Trophoblast cell (in vitro differentiated cells and primary cell): ENCODE results near the gene NLRP8. TPM values are rescaled to one million over a fixed set of nuclear protein-coding genes. Genes with fewer than 3 reads are reported as not detected.

ENCODE experiments used
- DNase-seq, 2 donors: peaks; one replicate each; pipeline ENCODE4 v3.0.0-alpha.2; 2016
- H2AFZ ChIP-seq: 2 replicates; pipeline ENCODE4 v1.6.1; 2013; ENCODE audit warnings: low read length, moderate library complexity, mild to moderate bottlenecking; ENCODE audit not compliant: insufficient read depth, poor library complexity
- H2AK5ac ChIP-seq: 2 replicates; pipeline ENCODE4 v1.6.1; 2013; ENCODE audit warnings: mild to moderate bottlenecking, low read length
- H2BK120ac ChIP-seq: 2 replicates; pipeline ENCODE4 v1.6.1; 2013; ENCODE audit warnings: low read length, mild to moderate bottlenecking, moderate library complexity; ENCODE audit not compliant: insufficient read depth, poor library complexity
- H2BK12ac ChIP-seq: 2 replicates; pipeline ENCODE4 v1.6.1; 2013; ENCODE audit warnings: mild to moderate bottlenecking, low read length, moderate library complexity
- H2BK5ac ChIP-seq: 2 replicates; pipeline ENCODE4 v1.6.1; 2013; ENCODE audit warnings: low read length, low read depth, moderate library complexity, mild to moderate bottlenecking; ENCODE audit not compliant: poor library complexity
- H3K14ac ChIP-seq: 2 replicates; pipeline ENCODE4 v1.6.1; 2013; ENCODE audit warnings: mild to moderate bottlenecking, low read length
- H3K18ac ChIP-seq: 2 replicates; pipeline ENCODE4 v1.6.1; 2013; ENCODE audit warnings: mild to moderate bottlenecking, low read length
- H3K23ac ChIP-seq: 2 replicates; pipeline ENCODE4 v1.6.1; 2013; ENCODE audit warnings: low read length
- H3K27ac ChIP-seq: 2 replicates; pipeline ENCODE4 v1.5.1; 2013; ENCODE audit warnings: low read depth, mild to moderate bottlenecking, inconsistent platforms, low read length, moderate library complexity
- H3K27me3 ChIP-seq: 2 replicates; pipeline ENCODE4 v1.6.1; 2013; ENCODE audit warnings: inconsistent platforms, mild to moderate bottlenecking, low read length, moderate library complexity; ENCODE audit not compliant: insufficient read depth
- H3K36me3 ChIP-seq, 2 experiments: 1 replicate in 1 of 2; 2 replicates in 1 of 2; pipeline ENCODE4 v1.6.1; 2013; ENCODE audit warnings: low read length in 2 of 2, mild to moderate bottlenecking in 2 of 2, moderate library complexity in 1 of 2; ENCODE audit not compliant: insufficient read depth in 2 of 2, control insufficient read depth in 1 of 2
- H3K4ac ChIP-seq: 2 replicates; pipeline ENCODE4 v1.6.1; 2013; ENCODE audit warnings: low read depth, mild to moderate bottlenecking, low read length, moderate library complexity
- H3K4me1 ChIP-seq, 2 experiments: 1 replicate in 1 of 2; 2 replicates in 1 of 2; pipeline ENCODE4 v1.6.1; 2013; ENCODE audit warnings: low read length in 2 of 2, mild to moderate bottlenecking in 2 of 2, moderate library complexity in 1 of 2; ENCODE audit not compliant: insufficient read depth in 2 of 2, control insufficient read depth in 1 of 2
- H3K4me2 ChIP-seq: 2 replicates; pipeline ENCODE4 v1.6.1; 2013; ENCODE audit warnings: inconsistent platforms, mild to moderate bottlenecking, low read length, moderate library complexity
- H3K4me3 ChIP-seq: 2 replicates; pipeline ENCODE4 v1.5.1; 2013; ENCODE audit warnings: mild to moderate bottlenecking, low read depth, low read length, inconsistent platforms
- H3K79me1 ChIP-seq: one replicate; pipeline ENCODE4 v1.6.1; 2013; ENCODE audit warnings: low read length
- H3K79me2 ChIP-seq: 2 replicates; pipeline ENCODE4 v1.6.1; 2013; ENCODE audit warnings: low read length, mild to moderate bottlenecking; ENCODE audit not compliant: control insufficient read depth, insufficient read depth, poor library complexity
- H3K9ac ChIP-seq: 2 replicates; pipeline ENCODE4 v1.6.1; 2013; ENCODE audit warnings: mild to moderate bottlenecking, low read length
- H3K9me3 ChIP-seq: 2 replicates; pipeline ENCODE4 v1.6.1; 2013; ENCODE audit warnings: low read depth, mild to moderate bottlenecking, control low read depth, inconsistent platforms, low read length; ENCODE audit not compliant: insufficient read depth
- H4K12ac ChIP-seq: 2 replicates; pipeline ENCODE4 v1.6.1; 2013; ENCODE audit warnings: low read depth, mild to moderate bottlenecking, low read length, moderate library complexity
- H4K8ac ChIP-seq: 2 replicates; pipeline ENCODE4 v1.6.1; 2013; ENCODE audit warnings: low read depth, mild to moderate bottlenecking, low read length, moderate library complexity
- H4K91ac ChIP-seq: one replicate; pipeline ENCODE4 v1.6.1; 2013; ENCODE audit warnings: low read depth, mild to moderate bottlenecking, low read length, moderate library complexity
- WGBS: extraction: QIAGEN DNeasy Blood & Tissue Kit; methylation state at CpG from one replicate; pipeline ENCODE4 v1.1.7; 2013; ENCODE audit warnings: missing lambda C conversion rate; ENCODE audit not compliant: insufficient read length, insufficient coverage; ENCODE audit errors: extremely low coverage; 5-methylcytosine and 5-hydroxymethylcytosine counted together
- polyA plus RNA-seq: library from polyadenylated mRNA; stranded (reverse); fragments of 200-250 nt; gene quantifications from 2 replicates; pipeline ENCODE4 v1.2.3, GENCODE V29; 2013

Gene NLRP8
- polyA plus RNA-seq, result not detected in 2 replicates

GRCh38 chr19:55947532-55947931 is at the start of gene NLRP8:
NLRP8 (plus strand) TSS chr19:55947832.
- no peak within 1 kb of the TSS for H2BK5ac ChIP-seq
- H2BK120ac ChIP-seq, result no peak within 1 kb of the TSS
- no peak within 1 kb of the TSS for H3K18ac ChIP-seq
- H3K36me3 ChIP-seq, result no peaks in the 10 kb centered on the region
- no peak within 1 kb of the TSS for H3K27ac ChIP-seq
- H3K23ac ChIP-seq, result no peak within 1 kb of the TSS
- no peak within 1 kb of the TSS for H3K9ac ChIP-seq
- no CpG with 5 or more reads among the region's 8 CpGs for WGBS
- no peak within 1 kb of the TSS for H2BK12ac ChIP-seq
- H3K79me1 ChIP-seq, result no peaks in the 10 kb centered on the region
- no peak within 1 kb of the TSS for H4K91ac ChIP-seq
- H3K27me3 ChIP-seq, result no peaks in the 10 kb centered on the region
- no peaks in the 10 kb centered on the region for H3K79me2 ChIP-seq
- no peak for DNase-seq
- no peak within 1 kb of the TSS for H3K4me2 ChIP-seq
- no peak within 1 kb of the TSS for H2AFZ ChIP-seq
- no peak within 1 kb of the TSS for H4K8ac ChIP-seq
- H4K12ac ChIP-seq, result no peak within 1 kb of the TSS
- H3K9me3 ChIP-seq, result peaks cover 19% of the 10 kb centered on the region
- H3K4ac ChIP-seq, result no peak within 1 kb of the TSS
- H3K4me3 ChIP-seq, result no peak within 1 kb of the TSS
- H2AK5ac ChIP-seq, result no peak within 1 kb of the TSS
- H3K14ac ChIP-seq, result no peak within 1 kb of the TSS
- H3K4me1 ChIP-seq, result no peaks in the 10 kb centered on the region

- Histone ChIP-seq H4K91ac (no peak overlapping the region), H3K14ac (no peak overlapping the region), H2AFZ (no peak overlapping the region), H2BK120ac (no peak overlapping the region), H3K4me2 (no peak overlapping the region), H2AK5ac (no peak overlapping the region), H3K4me3 (no peak overlapping the region), H3K79me2 (no peaks in the 10 kb centered on the region), H3K9me3 (peaks cover 45% of the 10 kb centered on the region), H3K18ac (no peak overlapping the region), H3K27ac (no peak overlapping the region), H3K9ac (no peak overlapping the region), H3K23ac (no peak overlapping the region), H3K36me3 (no peaks in the 10 kb centered on the region), H3K27me3 (no peaks in the 10 kb centered on the region), H4K12ac (no peak overlapping the region), H4K8ac (no peak overlapping the region), H3K4me1 (no peaks in the 10 kb centered on the region), H3K4ac (no peak overlapping the region), H3K79me1 (no peaks in the 10 kb centered on the region), H2BK12ac (no peak overlapping the region), H2BK5ac (no peak overlapping the region)
- no CpG with 5 or more reads among the region's 12 CpGs for WGBS
- DNase-seq, result no peak
Measured at GRCh38 chr19:55898911-55899310, 48.7 kb upstream of the NLRP8 start.

DNA sequence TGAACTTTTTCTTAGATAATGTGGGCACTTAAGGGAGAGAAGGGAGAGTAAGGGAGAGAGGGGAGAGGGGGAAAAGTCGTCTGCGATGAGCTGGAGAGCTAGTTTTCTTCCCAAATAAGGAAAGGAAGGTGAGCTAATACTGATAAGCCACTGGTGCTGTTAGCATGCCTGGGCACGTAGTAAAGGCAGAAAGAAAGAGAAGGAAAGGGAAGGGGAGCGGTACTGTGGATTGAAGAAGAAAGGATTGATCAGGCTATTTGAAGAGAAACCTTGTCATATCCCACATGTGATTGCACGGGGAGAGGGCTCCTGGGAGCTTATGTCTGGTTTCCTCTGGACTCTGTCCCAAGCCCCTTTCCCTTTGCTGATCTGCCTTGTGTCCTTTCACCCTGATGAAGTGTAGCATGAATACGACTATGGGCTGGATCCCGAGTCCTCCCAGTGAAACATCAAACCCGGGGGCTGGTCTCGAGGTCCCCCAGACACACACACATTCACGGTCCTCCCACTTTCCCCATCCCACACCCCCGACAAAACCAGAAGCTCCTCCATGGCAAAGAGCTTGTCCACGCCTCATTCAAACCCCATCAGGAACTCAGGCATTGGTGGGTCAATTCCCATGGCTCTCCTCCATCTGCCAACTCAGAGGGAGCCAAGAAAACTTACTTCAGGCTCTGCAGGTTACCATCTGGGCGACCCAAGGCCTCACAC is 46.1 kb upstream of the NLRP8 start:
- no peak overlapping the region for H3K14ac ChIP-seq
- H2BK5ac ChIP-seq, result no peak overlapping the region
- no CpG with 5 or more reads among the region's 13 CpGs for WGBS
- H3K23ac ChIP-seq, result no peak overlapping the region
- H3K79me1 ChIP-seq, result no peaks in the 10 kb centered on the region
- H4K12ac ChIP-seq, result no peak overlapping the region
- peaks cover 48% of the 10 kb centered on the region for H3K9me3 ChIP-seq
- no peak overlapping the region for H2BK12ac ChIP-seq
- no peak overlapping the region for H2AFZ ChIP-seq
- H3K4me2 ChIP-seq, result no peak overlapping the region
- H3K27ac ChIP-seq, result no peak overlapping the region
- no peak overlapping the region for H3K4me3 ChIP-seq
- H4K91ac ChIP-seq, result no peak overlapping the region
- H3K79me2 ChIP-seq, result no peaks in the 10 kb centered on the region
- no peaks in the 10 kb centered on the region for H3K4me1 ChIP-seq
- no peaks in the 10 kb centered on the region for H3K36me3 ChIP-seq
- no peak overlapping the region for H3K4ac ChIP-seq
- H2AK5ac ChIP-seq, result no peak overlapping the region
- H3K27me3 ChIP-seq, result no peaks in the 10 kb centered on the region
- no peak overlapping the region for H2BK120ac ChIP-seq
- H3K9ac ChIP-seq, result no peak overlapping the region
- no peak overlapping the region for H3K18ac ChIP-seq
- H4K8ac ChIP-seq, result no peak overlapping the region
- no peak for DNase-seq

GRCh38 chr19:55902080-55902751 is 45.4 kb upstream of the NLRP8 start:
- H3K14ac ChIP-seq, result no peak overlapping the region

More at GRCh38 chr19:55902080-55902751, 45.4 kb upstream of the NLRP8 start:
- Histone ChIP-seq H4K8ac (no peak overlapping the region), H2AK5ac (no peak overlapping the region), H3K36me3 (no peaks in the 10 kb centered on the region), H2BK120ac (no peak overlapping the region), H3K4ac (no peak overlapping the region), H3K4me3 (no peak overlapping the region), H3K18ac (no peak overlapping the region), H2AFZ (no peak overlapping the region), H3K27me3 (no peaks in the 10 kb centered on the region), H4K91ac (no peak overlapping the region), H3K79me1 (no peaks in the 10 kb centered on the region), H3K9ac (no peak overlapping the region), H3K4me1 (no peaks in the 10 kb centered on the region), H3K9me3 (peaks cover 50% of the 10 kb centered on the region), H3K27ac (no peak overlapping the region), H3K79me2 (no peaks in the 10 kb centered on the region), H3K23ac (no peak overlapping the region), H3K4me2 (no peak overlapping the region), H4K12ac (no peak overlapping the region), H2BK5ac (no peak overlapping the region), H2BK12ac (no peak overlapping the region)
- DNase-seq, result no peak
- WGBS, result no CpG with 5 or more reads among the region's 9 CpGs
